Keratinocyte (primary cell): ENCODE measurements around the gene ZNF438.

Experiments used
- CTCF ChIP-seq, 3 experiments: IDR thresholded peaks in 1 of 3; conservative IDR thresholded peaks in 1 of 3; optimal IDR thresholded peaks in 1 of 3; 2 replicates in 2 of 3; 3 replicates in 1 of 3; pipeline versions ENCODE3 to v1.5.1; 2011; ENCODE audit warnings: low read length in 3 of 3, mild to moderate bottlenecking in 3 of 3, moderate library complexity in 2 of 3, control low read depth in 1 of 3, inconsistent platforms in 1 of 3; ENCODE audit not compliant: insufficient read depth in 2 of 3; ENCODE audit errors: extremely low read depth in 1 of 3
- EZH2 ChIP-seq: IDR thresholded peaks from one replicate; pipeline ENCODE4 v1.6.1; 2012; ENCODE audit warnings: inconsistent platforms, mild to moderate bottlenecking, low read length, moderate library complexity

DNA sequence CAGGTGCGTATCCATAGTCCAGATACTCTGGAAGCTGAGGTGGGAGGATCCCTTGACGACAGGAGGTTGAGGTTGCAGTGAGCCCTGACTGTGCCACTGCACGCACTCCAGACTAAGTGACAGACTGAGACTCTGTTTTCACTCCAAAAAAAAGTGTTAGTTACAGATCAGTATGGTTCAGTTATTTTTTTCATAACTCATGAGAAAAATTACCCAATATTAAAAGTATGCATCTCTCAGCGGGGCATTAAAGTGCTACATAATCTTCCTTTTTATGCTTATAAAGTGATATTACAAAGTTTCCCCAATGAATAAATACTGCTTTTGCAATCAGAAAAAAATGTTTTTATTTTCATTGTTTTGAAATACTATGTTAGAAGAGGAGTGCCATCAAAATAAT lies 147.9 kb downstream of the ZNF438 start:
- TF ChIP-seq CTCF (optimal IDR thresholded peaks at IDR 0.05 in 1 of 3, IDR thresholded peaks at IDR 0.05 in 1 of 3, conservative IDR thresholded peaks at IDR 0.05 in 1 of 3; ENCODE audit: extremely low read depth in 1 of 3, insufficient read depth in 2 of 3, low read length in 3 of 3) (no peak), EZH2 (no peak)
